GM10266 (cell line): ENCODE results near the gene PTPN1.

Source experiments
- DNase-seq: peaks from one replicate; pipeline ENCODE4 v3.0.0; 2012; ENCODE audit errors: extremely low spot score
- TF ChIP-seq, protein P1 (sequence below): IDR thresholded peaks from 2 replicates; pipeline ENCODE4 v1.5.1; 2012; ENCODE audit warnings: mild to moderate bottlenecking, low read depth; ENCODE audit not compliant: control insufficient read depth, insufficient read depth; ENCODE audit errors: missing control alignments

Gene PTPN1

DNA sequence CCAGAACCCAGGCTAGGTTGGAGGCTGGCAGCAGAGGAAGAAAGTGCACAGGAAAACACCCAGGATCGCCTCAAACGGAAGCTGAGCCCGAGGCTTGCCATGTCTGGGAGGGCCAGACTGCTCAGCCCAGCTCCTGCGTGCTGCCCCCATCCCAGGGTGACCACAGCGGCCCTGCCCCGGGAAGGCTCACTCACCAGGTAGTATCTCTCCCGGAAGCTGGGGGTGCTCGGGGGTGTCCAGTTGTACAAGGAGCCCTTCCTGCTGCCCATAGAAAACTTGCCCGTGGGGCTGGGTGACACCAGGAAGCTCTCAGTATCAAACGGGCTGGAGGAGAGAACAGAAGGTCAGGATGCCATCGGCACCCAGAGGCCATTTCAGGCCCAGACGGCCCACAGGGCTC is 94.3 kb downstream of the PTPN1 start:
- TF ChIP-seq, protein P1, sequence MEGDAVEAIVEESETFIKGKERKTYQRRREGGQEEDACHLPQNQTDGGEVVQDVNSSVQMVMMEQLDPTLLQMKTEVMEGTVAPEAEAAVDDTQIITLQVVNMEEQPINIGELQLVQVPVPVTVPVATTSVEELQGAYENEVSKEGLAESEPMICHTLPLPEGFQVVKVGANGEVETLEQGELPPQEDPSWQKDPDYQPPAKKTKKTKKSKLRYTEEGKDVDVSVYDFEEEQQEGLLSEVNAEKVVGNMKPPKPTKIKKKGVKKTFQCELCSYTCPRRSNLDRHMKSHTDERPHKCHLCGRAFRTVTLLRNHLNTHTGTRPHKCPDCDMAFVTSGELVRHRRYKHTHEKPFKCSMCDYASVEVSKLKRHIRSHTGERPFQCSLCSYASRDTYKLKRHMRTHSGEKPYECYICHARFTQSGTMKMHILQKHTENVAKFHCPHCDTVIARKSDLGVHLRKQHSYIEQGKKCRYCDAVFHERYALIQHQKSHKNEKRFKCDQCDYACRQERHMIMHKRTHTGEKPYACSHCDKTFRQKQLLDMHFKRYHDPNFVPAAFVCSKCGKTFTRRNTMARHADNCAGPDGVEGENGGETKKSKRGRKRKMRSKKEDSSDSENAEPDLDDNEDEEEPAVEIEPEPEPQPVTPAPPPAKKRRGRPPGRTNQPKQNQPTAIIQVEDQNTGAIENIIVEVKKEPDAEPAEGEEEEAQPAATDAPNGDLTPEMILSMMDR = no peak
- DNase-seq = no peak

DNA sequence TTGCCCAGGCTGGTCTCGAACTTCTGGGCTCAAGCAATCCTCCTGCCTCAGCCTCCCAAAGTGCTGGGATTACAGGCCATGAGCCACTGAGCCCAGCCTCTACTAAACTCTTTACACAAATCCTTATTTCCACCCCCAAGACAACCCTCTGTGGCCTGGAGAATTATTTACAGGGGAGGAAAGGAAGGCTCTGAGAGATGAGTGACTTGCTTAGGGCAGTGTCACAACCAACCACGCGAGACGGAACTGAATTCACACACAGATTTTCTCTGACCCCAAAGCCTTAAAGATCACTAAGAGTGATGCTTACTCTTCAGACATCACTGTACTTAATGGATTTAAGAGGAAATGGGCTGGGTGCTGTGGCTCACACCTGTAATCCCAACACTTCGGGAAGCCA is 95.0 kb downstream of the PTPN1 start:
- DNase-seq = no peak
- TF ChIP-seq, protein P1 = no peak

DNA sequence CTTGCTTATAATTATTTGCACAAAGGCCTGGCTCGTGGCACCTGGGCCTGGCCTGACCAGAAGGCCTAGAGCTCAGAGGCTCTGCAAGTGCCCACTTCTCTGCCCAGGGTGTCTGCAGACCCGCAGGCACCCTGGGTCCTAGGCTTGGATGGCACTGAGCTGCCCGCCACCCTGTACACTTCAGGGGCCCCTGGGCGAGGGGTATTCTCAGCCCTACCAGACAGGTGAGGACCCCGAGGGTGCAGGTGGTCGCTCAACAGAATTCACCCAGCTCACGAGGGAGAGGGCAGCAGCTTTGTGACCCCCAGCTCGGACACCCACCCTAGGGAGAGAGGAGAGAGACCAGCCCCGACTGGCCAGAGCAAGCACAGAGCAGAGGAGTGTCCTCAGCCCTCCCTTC is 97.3 kb downstream of the PTPN1 start:
- TF ChIP-seq, protein P1 = no peak
- no peak for DNase-seq

DNA sequence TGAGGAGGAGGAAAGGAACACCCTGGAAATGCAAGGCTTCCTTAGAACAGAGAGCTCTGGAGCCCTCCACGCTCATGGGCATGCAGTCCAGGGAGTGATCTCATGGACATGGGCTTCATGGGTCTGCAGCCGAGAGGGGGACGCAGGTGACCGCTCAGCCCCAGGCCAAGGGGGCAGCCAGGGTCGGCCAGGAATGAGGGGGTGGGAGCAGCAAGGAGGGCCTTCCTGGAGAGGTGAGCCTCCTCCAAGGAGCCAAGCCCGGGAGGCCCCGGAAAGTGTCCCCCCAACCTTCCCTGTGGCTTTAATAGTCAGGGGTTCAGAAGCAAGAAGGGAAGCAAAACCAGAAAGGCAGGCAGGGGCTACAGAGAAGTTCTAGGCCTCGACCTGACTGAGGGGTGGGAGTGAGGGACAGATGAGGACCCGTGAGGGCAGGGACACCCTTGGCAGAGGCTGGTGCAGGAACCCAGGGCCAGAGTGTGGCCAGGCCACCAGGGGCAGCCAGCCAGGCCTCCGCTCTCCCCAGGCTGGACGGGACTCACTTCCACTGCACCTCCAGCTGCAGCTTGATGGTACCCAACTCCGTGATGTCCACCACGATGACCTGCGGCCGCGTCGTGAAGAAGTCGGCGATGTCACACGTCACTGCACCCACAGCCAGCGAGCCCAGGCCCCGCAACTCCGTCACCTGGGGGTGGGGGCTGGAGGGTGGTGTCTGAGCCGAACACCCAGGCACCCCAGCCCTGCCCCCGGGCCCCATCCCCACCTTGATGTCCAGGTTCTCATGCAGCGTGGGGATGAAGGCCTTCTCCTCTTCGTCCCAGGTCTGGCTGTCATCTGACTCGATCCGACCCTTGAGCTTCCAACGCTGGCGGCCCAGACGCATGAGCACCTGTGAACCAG is 97.9 kb downstream of the PTPN1 start:
- TF ChIP-seq, protein P1 = no peak
- DNase-seq = no peak

DNA sequence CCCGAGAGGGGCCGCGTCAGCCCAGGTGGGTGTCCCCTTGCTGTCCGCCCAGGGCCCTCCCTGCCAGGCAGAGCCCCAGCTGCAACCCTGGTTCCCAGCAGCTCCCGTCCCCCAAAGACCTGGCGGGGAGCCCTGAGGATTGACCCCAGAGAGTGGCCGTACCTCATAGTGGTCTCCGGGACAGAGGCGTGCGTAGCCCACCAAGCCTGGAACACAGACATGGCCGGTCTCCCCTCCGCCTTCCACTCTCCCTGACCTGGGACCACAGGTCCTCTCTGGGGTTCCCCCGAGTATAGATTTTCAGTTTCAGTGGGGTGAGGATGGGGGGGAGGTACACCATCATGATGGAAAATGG is 98.5 kb downstream of the PTPN1 start:
- TF ChIP-seq, protein P1 = no peak

DNA sequence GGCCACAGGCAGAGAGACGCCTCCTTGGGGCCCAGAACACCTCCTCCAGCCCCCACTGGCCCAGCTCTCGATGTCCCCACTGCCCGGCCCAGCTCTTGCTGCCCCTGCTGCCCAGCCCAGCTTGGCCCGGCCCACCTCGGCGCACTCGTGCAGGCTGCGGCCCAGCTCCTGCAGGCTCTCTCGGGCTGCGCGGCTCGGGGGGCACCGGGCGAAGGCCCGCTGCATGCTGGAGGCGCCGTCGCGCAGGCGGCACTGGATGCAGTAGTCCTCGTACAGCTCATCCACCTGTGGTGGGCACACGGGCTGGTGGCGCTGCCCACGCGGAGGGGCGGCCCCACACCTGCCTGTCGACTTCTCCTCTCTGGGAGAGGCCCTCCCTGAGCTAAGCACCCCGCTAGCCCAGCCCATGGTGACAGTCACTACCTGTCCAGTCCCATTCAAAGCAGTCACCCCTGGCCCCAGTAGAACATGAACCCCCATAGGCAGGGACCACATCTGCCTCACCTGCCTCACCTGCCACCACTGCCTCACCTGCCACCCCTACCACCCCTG is 99.3 kb downstream of the PTPN1 start:
- TF ChIP-seq, protein P1 = no peak
- DNase-seq = no peak

More for the DNA sequence above, 98.5 kb downstream of the PTPN1 start:
- no peak for DNase-seq

DNA sequence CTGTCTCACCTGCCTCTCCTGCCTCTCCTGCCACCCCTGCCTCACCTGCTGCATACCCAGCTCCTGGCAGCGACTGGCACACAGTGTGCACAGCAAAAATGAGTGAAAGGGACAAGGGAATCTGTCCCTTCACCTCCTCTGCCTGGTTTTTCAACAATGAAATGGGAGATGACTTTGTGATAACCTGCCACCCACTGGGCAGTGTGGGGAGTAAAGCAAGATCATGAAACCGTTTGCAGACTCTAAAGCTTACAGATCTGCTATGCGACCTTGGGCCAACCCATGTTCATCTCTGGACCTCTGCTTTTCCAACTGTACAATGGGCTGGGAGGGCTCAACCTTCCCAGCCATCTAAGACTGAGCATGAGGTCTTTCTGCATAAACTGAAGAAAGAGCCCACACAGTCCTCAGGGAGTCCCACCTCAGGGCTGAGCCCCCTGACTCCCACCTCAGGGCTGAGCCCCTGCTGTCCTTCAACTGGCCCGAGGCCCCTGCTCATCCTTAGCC is 100.1 kb downstream of the PTPN1 start:
- TF ChIP-seq, protein P1 = no peak
- DNase-seq = no peak
